GM12892 (cell line): ENCODE measurements around the gene ATF7.

Experiments used
- POLR2A ChIP-seq: IDR thresholded peaks from 2 replicates; pipeline ENCODE4 v1.6.1; 2011; ENCODE audit warnings: low read depth, low read length, control low read depth
- POLR2AphosphoS5 ChIP-seq: IDR thresholded peaks from 2 replicates; pipeline ENCODE4 v1.6.1; 2011; ENCODE audit warnings: low read depth, low read length, control low read depth

DNA sequence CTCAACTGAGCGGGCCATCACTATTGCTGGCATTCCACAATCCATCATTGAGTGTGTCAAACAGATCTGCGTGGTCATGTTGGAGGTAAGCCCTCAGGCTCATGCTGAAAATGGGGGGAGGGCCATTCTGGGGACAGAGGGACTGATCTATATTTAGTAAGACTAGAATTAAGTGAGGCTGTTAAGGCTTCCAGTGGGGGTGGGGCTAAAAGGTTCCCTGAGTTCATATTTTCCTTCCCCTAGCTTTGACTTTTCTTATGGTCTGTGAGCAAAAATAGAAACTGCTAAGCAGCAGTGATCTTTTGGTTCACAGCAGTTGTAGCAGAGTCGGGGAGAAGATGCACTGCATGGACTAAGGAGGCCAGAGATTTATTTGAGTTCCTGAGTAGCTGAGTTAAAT lies 165.1 kb downstream of the ATF7 start:
- TF ChIP-seq POLR2AphosphoS5 (peak; percentile 70), POLR2A (peak; percentile 33)
